GM12892 (cell line): Measurements from ENCODE around the gene LRMDA.

ENCODE experiments used
- POLR2A ChIP-seq: IDR thresholded peaks from 2 replicates; pipeline ENCODE4 v1.6.1; 2011; ENCODE audit warnings: low read depth, low read length, control low read depth
- POLR2AphosphoS5 ChIP-seq: IDR thresholded peaks from 2 replicates; pipeline ENCODE4 v1.6.1; 2011; ENCODE audit warnings: low read depth, low read length, control low read depth

GRCh38 chr10:75716506-75716905, 285.1 kb downstream of the LRMDA start:
- TF ChIP-seq POLR2AphosphoS5 (no peak), POLR2A (no peak)
